ENCODE data around the gene MOB3B.

MOB3B gene

GRCh38 chr9:27413511-27414219 lies 115.9 kb downstream of the MOB3B start:
- no peak for FAIRE-seq

- no peak for FAIRE-seq
These were observed 116.7 kb downstream of the MOB3B start for GRCh38 chr9:27412963-27413362.

GRCh38 chr9:27412081-27412480 lies 117.5 kb downstream of the MOB3B start:
- no peak for FAIRE-seq

GRCh38 chr9:27408482-27408881 lies 121.1 kb downstream of the MOB3B start:
- FAIRE-seq = no peak

GRCh38 chr9:27408001-27408400 lies 121.6 kb downstream of the MOB3B start:
- no peak for FAIRE-seq

GRCh38 chr9:27407491-27407890 lies 122.1 kb downstream of the MOB3B start:
- FAIRE-seq = no peak

- no peak for FAIRE-seq
These were observed 125.0 kb downstream of the MOB3B start for GRCh38 chr9:27404661-27405060.

- FAIRE-seq = no peak
These were observed 127.0 kb downstream of the MOB3B start for GRCh38 chr9:27402626-27403025.

GRCh38 chr9:27400334-27400880 lies 129.2 kb downstream of the MOB3B start:
- FAIRE-seq = no peak

GRCh38 chr9:27398982-27399653 lies 130.5 kb downstream of the MOB3B start:
- no peak for FAIRE-seq

GRCh38 chr9:27396495-27396894 lies 133.1 kb downstream of the MOB3B start:
- no peak for FAIRE-seq

GRCh38 chr9:27395484-27395921 lies 134.1 kb downstream of the MOB3B start:
- no peak for FAIRE-seq

- FAIRE-seq = no peak
These were observed 134.8 kb downstream of the MOB3B start for GRCh38 chr9:27394826-27395201.

- no peak for FAIRE-seq
These were observed 135.3 kb downstream of the MOB3B start for GRCh38 chr9:27394154-27394825.

GRCh38 chr9:27393054-27393846 lies 136.4 kb downstream of the MOB3B start:
- FAIRE-seq = no peak

GRCh38 chr9:27392451-27392850 lies 137.2 kb downstream of the MOB3B start:
- FAIRE-seq = no peak

GRCh38 chr9:27391040-27391895 lies 138.3 kb downstream of the MOB3B start:
- no peak for FAIRE-seq

- FAIRE-seq = no peak
These were observed 141.5 kb downstream of the MOB3B start for GRCh38 chr9:27388150-27388549.

GRCh38 chr9:27387722-27388121 lies 141.9 kb downstream of the MOB3B start:
- FAIRE-seq = no peak

- FAIRE-seq = no peak
These were observed 143.0 kb downstream of the MOB3B start for GRCh38 chr9:27386571-27387091.

- FAIRE-seq = no peak
These were observed 143.8 kb downstream of the MOB3B start for GRCh38 chr9:27385606-27386322.

Measured in islet of Langerhans (tissue), 1 donor.